ENCODE data around the gene MALT1.

Gene MALT1

DNA sequence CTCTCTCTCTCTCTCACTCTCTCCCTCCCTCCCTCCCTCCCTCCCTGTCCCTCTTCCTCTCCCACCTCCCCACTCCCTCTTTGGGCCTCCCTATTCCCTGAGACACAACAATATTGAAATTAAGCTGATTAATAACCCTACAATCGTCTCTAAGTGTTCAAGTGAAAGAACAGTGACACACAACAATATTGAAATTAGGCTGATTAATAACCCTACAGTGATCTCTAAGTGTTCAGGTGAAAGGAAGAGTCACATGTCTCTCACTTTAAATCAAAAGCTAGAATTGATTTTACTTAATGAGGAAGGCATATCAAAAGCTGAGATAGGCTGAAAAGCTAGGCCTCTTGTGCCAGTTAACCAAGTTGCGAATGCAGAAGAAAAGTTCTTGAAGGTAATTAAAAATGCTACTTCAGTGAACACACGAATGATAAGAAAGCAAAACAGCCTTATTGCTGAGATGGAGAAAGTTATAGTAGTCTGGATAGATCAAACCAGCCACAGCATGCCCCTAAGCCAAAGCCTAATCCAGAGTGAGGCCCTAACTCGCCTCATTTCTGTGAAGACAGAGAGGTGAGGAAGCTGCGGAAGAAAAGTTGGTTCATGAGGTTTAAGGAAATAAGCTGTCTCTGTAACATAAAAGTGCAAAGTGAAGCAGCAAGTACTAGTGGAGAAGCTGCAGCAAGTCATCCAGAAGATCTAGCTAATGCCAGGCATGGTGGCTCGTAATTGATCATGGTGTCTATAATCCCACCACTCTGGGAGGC, 21.3 kb downstream of the MALT1 start:
- no peak for DNase-seq

- DNase-seq = no peak
Measured at GRCh38 chr18:58694221-58694620, 23.0 kb downstream of the MALT1 start.

GRCh38 chr18:58694720-58695468, 23.6 kb downstream of the MALT1 start:
- DNase-seq = no peak

GRCh38 chr18:58695772-58696171, 24.5 kb downstream of the MALT1 start:
- DNase-seq = no peak

DNA sequence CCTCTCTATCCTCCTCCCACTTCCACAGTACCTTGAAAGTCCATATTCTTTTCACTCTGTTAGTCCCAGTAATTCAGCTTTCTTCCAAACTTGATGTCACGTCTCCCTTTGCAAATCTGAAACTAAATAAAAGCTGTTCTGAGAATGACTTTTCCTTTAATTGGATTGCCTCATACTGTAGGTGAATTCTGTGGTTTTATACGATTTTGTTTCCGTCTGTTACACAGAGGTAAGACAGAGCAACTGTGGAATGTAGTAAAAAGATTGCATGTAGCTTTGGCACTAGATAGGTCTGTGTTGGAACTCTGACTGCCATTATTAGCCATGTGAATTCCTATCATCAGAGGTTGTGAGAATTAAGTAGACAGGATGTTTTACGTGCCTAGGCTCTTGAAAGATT, 25.9 kb downstream of the MALT1 start:
- no peak for DNase-seq

DNA sequence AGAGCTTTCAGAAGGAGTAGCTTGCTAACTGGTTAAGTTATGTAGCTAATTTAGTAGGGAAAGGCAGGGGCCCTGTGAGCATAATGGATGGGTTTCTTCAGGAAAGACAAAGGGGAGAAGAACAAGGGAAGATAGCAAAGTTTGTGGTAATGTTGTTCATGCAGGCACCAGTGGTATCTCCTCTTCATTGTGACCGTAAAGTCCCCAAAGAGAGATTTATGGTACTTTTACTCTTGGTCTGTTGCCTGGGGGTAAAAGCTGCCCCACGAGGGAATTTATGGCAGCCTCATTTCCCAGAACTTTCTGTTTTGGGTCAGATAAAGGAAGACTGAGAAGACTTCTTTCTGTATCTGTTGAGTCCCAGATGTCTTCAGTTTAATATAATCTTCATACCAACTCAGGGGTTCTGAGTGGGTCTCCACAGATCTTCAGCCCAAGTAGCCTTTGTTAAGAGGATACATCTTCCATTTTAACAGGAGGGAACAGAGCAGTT, 27.5 kb downstream of the MALT1 start:
- DNase-seq = no peak

- no peak for DNase-seq
Measured at GRCh38 chr18:58699551-58699950, 28.3 kb downstream of the MALT1 start.

GRCh38 chr18:58700209-58700608, 28.9 kb downstream of the MALT1 start:
- DNase-seq = no peak

- DNase-seq = no peak
Measured at GRCh38 chr18:58712930-58713329, 41.7 kb downstream of the MALT1 start.

DNA sequence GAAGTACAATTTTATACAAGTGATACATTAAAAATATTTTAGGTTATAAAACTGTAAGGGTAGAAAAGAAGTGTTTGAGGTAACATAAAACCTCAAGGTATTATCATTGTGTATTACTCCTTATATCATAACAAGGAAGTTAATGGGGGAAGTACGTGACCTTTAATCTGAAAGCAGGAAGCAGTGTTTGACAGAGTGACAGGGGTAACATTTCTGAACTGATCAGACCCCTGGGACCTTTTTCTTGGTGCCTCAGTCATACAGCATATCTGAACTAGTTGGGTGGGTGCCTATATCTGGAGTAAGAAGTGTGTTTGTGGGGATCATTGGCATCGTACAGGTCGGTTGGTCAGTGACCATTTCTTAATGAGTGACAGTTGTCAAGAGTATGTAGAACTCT, 43.0 kb downstream of the MALT1 start:
- DNase-seq = no peak

DNA sequence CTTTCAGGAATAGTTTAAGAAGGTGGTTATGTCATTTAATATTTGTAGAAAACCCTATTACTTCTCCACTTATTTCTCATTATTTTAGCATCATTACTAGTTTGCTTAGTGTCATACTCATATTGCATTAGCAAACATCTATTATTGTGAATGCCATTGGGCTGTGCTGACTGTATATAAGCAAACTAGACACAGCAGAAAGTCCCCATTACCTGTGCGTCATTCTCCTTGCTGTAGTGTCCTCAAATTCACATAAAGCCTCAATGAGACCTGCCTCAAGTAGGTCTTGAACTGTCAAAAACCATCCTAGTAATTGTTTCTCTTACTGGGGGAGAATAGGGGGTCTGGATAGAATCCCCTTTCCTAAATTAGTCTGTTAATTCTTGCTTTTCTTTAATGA, 43.6 kb downstream of the MALT1 start:
- DNase-seq = no peak

GRCh38 chr18:58715540-58715939, 44.3 kb downstream of the MALT1 start:
- no peak for DNase-seq

GRCh38 chr18:58716060-58716756, 44.9 kb downstream of the MALT1 start:
- DNase-seq = no peak

DNA sequence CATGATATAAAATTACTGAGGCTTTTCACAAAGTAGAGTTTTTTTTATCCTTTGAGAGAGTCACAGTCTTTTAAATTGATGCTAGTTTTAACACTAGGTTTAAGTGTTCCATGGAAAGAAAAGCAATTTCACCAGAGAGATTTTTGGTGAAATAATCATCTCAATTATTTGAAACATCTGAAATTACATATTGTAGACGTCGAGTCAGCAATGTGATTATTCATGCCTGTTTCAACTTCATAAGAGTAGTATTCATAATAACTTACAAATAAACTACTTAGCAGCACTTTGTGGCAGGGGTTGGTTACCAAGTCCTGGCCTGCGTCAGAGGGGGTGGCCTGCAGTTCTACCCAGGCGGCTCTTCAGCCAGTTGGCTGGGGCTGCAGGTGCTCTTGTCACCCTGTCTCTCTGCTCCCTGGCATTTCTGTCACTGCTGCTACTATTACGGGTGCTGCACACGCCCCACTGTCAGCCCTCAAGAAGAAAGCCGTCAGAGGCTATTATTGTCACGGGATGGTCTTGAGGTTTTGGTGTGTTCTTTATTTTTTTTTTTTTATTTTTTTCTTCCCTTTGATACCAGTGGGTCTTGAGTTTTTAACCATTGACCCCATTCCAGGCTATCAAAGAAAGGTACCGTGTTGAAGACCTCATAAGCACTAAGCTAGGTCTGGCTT, 50.4 kb downstream of the MALT1 start:
- no peak for DNase-seq

GRCh38 chr18:58723810-58724602, 52.7 kb downstream of the MALT1 start:
- no peak for DNase-seq

- DNase-seq = no peak
Measured at GRCh38 chr18:58726671-58727070, 55.4 kb downstream of the MALT1 start.

GRCh38 chr18:58727776-58728500, 56.7 kb downstream of the MALT1 start:
- no peak for DNase-seq

DNA sequence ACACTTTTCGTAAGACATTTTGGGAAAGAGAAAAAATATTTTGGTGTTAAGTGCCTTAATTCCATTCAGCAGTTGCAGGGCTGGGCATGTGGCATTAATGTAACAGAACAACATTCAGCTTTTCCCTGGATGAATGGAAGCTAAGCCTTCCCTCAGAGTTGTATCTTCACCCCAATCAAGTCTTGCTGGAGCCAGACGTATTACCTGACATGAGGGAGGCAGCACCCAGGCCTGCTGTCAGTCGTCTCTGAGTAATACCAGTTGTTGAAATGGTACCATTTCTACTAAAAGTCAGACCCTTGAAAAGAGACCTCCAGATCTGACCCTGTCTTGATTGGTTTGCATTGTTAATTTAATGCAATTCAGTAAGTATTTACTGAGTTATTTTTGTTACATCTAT, 57.5 kb downstream of the MALT1 start:
- no peak for DNase-seq

GRCh38 chr18:58730618-58731017, 59.4 kb downstream of the MALT1 start:
- DNase-seq = no peak

DNA sequence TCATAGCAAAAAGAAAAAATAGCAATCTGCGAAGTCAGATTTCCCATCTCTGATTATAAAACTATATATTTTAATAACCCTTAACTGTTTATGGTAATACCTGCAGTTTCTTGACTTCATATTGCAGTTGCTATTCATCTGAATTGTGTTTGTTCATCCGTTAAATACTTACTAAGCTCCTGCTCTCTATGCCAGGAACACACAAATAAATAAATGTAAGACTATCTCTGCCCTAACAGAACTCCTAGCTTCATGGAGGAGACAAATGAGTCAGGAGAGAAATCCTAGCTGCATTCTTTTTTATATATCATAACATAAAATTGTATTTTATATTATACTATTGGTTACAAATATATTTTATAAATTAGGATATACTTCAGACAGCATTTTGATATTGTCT, 61.2 kb downstream of the MALT1 start:
- DNase-seq = no peak

DNA sequence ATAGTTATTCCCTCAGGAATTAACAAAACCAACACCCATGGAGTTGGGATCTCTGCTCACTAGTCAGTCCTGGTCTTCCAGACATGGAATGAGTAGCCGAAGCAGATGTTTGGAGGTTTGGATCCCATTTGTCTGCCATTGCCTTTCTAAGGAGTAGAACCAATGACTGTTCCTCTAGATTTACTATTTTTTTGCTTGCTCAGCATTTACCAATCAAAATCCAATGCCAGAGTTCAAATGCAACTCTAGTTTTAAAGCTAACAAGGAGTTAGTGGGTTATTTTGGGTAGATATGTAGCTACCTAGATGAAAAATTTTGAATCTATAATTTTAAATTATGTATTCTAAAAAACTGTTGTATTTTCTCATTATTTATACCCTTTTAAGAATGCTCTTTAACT, 62.6 kb downstream of the MALT1 start:
- DNase-seq = no peak

GRCh38 chr18:58738322-58738721, 67.1 kb downstream of the MALT1 start:
- no peak for DNase-seq
